MCF 10A (cell line): Measurements from ENCODE around the gene VPS39. TPM values are rescaled to one million over a fixed set of nuclear protein-coding genes. Genes with fewer than 3 reads are reported as not detected.

Experiments
- BruUV-seq: library from RNA; stranded (reverse); fragments of 400-500 nt; replicated peaks from 2 replicates; lab custom pipeline; 2021; lab: Mats Ljungman, UMichigan
- CTCF ChIA-PET: fragments of 300-600 bp; sonication (Branson Sonifier 250); formaldehyde crosslinking; extraction: SDS; loops from one replicate; lab custom pipeline; 2021; ENCODE audit warnings: antibody characterized with exemption, inconsistent platforms; lab: Yijun Ruan, JAX
- POLR2A ChIA-PET: fragments of 300-600, 350-650 bp; sonication (Branson Sonifier 250); formaldehyde crosslinking; extraction: SDS; loops from one replicate; lab custom pipeline; 2020; ENCODE audit warnings: antibody characterized with exemption, inconsistent platforms; lab: Yijun Ruan, JAX
- DNase-seq: peaks from one replicate; pipeline ENCODE4 v3.0.0-alpha.2; 2018; ENCODE audit not compliant: unreplicated experiment
- H3K27ac Mint-ChIP-seq: one replicate; pipeline ENCODE4 v1.8.0; 2022; ENCODE audit warnings: mild to moderate bottlenecking, low read depth, mixed read lengths; ENCODE audit not compliant: unreplicated experiment
- H3K27me3 Mint-ChIP-seq: one replicate; pipeline ENCODE4 v1.8.0; 2022; ENCODE audit warnings: mixed read lengths; ENCODE audit not compliant: insufficient read depth, unreplicated experiment
- H3K36me3 Mint-ChIP-seq: one replicate; pipeline ENCODE4 v1.8.0; 2022; ENCODE audit warnings: mild to moderate bottlenecking, moderate library complexity, mixed read lengths; ENCODE audit not compliant: insufficient read depth, unreplicated experiment
- H3K4me1 Mint-ChIP-seq: one replicate; pipeline ENCODE4 v1.8.0; 2022; ENCODE audit warnings: mixed read lengths; ENCODE audit not compliant: insufficient read depth, unreplicated experiment
- H3K4me3 Mint-ChIP-seq: one replicate; pipeline ENCODE4 v1.8.0; 2022; ENCODE audit warnings: mild to moderate bottlenecking, moderate library complexity, mixed read lengths; ENCODE audit not compliant: unreplicated experiment
- H3K9me3 Mint-ChIP-seq: one replicate; pipeline ENCODE4 v1.8.0; 2022; ENCODE audit warnings: mixed read lengths; ENCODE audit not compliant: unreplicated experiment
- CTCF ChIP-seq: fragments of 200-600 bp; IDR thresholded peaks from one replicate; pipeline ENCODE4 v1.8.0; 2022; ENCODE audit warnings: antibody characterized with exemption, mild to moderate bottlenecking; ENCODE audit not compliant: unreplicated experiment
- intact Hi-C: fragments of 100-400 bp; cut with micrococcal nuclease; formaldehyde crosslinking; loops from 2 replicates; pipeline ENCODE4 v1.14.1; 2022
- total RNA-seq: library from RNA; stranded (reverse); gene quantifications from 2 replicates; pipeline ENCODE4 v1.2.3, GENCODE V29; 2022

Gene VPS39
- total RNA-seq, 1 experiment from 2014 or later: 47.1 TPM

- no TSS peak for BruUV-seq
- Mint-ChIP-seq H3K27me3 (no peaks in the 10 kb centered on the region), H3K36me3 (peaks cover 84% of the 10 kb centered on the region), H3K4me1 (no peaks in the 10 kb centered on the region), H3K27ac (no peak overlapping the region), H3K9me3 (no peaks in the 10 kb centered on the region), H3K4me3 (no peak overlapping the region)
- intact Hi-C loops: no loop called here
- TF ChIP-seq CTCF: no peak
- no peak for DNase-seq
- ChIA-PET POLR2A (interaction anchor here (0.6 to 1.6 kb wide), 3 partner anchors 29 to 1931 kb away, joined by 3 to 4 read pairs (median 3); partner anchors contain the start of gene VPS39), CTCF (no interaction called here)
These were observed 37.0 kb downstream of the VPS39 start for GRCh38 chr15:42171122-42171521.

DNA sequence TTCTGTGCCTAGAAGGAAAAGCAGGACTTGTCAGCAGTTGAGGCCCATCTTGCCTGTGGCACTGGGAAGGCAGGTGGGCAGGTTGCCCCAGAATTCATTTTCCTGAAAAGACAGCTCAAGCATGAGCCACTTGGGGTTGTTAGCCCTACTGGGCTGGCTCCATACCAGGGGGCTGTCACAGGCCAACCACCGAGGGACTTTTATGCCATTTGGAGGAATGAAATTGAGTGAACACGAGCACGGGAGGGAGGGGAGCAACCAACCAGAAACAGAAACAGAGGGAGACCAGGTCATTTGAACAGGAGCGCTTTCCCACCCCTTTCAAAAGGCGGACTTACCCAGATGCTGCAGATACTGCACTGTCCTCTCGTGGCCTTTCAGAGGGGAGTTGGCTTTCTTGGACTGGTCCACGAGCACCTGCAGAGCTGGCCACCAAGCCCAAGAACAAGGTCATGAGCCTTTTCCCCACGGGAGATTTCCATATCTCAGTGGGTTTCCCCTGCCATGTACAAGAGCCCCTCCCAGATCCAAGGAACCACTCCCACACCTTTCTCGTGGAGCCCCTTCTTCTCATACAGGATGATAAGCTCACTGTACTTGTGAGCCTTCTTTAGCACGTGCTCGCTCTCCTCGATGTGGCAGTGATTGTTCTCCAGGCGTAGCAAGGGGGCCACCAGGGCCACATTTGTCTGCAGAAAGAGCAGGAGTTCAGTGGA, 41.7 kb downstream of the VPS39 start:
- CTCF ChIA-PET: no interaction called here
- BruUV-seq: no TSS peak

GRCh38 chr15:42165106-42165505, 43.0 kb downstream of the VPS39 start:
- DNase-seq: no peak
- Mint-ChIP-seq H3K27me3 (no peaks in the 10 kb centered on the region), H3K4me1 (no peaks in the 10 kb centered on the region), H3K9me3 (no peaks in the 10 kb centered on the region), H3K36me3 (peaks cover 90% of the 10 kb centered on the region), H3K4me3 (no peak overlapping the region), H3K27ac (no peak overlapping the region)
- POLR2A ChIA-PET: interaction anchor here (0.5 to 2.1 kb wide), 2 partner anchors 9 to 35 kb away, joined by 3 to 11 read pairs; partner anchors contain the start of gene PLA2G4F
- CTCF ChIA-PET: no interaction called here
- intact Hi-C loops: no loop called here
- TF ChIP-seq CTCF: no peak
- BruUV-seq: no TSS peak

More for the DNA sequence above, 41.7 kb downstream of the VPS39 start:
- intact Hi-C loops: no loop called here
- no peaks in the 10 kb centered on the region for H3K4me1 Mint-ChIP-seq
- DNase-seq: no peak
- no peak overlapping the region for H3K27ac Mint-ChIP-seq
- TF ChIP-seq CTCF: no peak
- no peaks in the 10 kb centered on the region for H3K9me3 Mint-ChIP-seq
- POLR2A ChIA-PET: no interaction called here
- no peak overlapping the region for H3K4me3 Mint-ChIP-seq
- peaks cover 83% of the 10 kb centered on the region for H3K36me3 Mint-ChIP-seq
- no peaks in the 10 kb centered on the region for H3K27me3 Mint-ChIP-seq

DNA sequence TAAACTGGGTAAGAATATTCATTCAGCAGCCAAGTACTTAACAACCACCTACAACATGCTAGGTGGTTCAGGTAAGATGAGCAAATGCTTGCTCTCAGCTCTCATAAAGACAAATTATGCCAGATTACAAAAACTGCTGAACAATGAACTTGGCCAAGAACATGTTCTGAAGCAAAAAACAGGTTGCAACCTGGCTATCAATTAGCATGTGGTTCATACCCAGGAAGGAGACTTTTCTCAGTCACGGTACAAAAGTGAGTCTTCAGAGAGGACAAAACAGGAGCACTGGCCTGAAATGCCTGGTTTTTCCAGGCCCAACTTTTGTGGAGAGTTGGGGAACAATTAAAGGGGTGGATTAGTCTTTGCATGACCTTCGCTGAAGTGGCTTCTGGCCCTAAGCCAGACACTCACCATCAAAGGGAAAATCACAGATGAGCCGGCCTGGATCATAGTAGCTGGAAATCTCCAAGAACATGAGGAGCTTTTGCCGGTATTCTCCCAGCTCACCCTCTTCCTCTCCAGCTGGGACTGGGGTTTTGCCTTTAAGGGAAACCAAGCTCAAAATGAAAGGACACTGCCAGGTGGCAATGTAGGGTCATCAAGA, 44.1 kb downstream of the VPS39 start:
- DNase-seq: no peak
- no peak overlapping the region for H3K4me3 Mint-ChIP-seq
- no peaks in the 10 kb centered on the region for H3K4me1 Mint-ChIP-seq
- ChIA-PET CTCF (interaction anchor here (0.5 kb wide), 1 partner anchor 322 kb away, joined by 4 read pairs; no protein-coding TSS in a partner anchor), POLR2A (interaction anchor here (0.5 to 2.1 kb wide), 6 partner anchors 8 to 213 kb away, joined by 3 to 11 read pairs (median 3); partner anchors contain the start of genes PLA2G4F, TMEM87A and VPS39)
- H3K36me3 Mint-ChIP-seq: peaks cover 84% of the 10 kb centered on the region
- no peak overlapping the region for H3K27ac Mint-ChIP-seq
- no TSS peak for BruUV-seq
- intact Hi-C loops: no loop called here
- no peaks in the 10 kb centered on the region for H3K9me3 Mint-ChIP-seq
- no peak for TF ChIP-seq CTCF
- H3K27me3 Mint-ChIP-seq: no peaks in the 10 kb centered on the region
